Calu3 (cell line): ENCODE measurements around the gene COL16A1. TPM values are rescaled to one million over a fixed set of nuclear protein-coding genes. Genes with fewer than 3 reads are reported as not detected.

Source experiments
- BruUV-seq: library from RNA; stranded (reverse); fragments of 400-500 nt; replicated peaks from 2 replicates; lab custom pipeline; 2021; lab: Mats Ljungman, UMichigan
- CTCF ChIA-PET: fragments of 300-600 bp; sonication (Branson Sonifier 250); formaldehyde crosslinking; loops from one replicate; lab custom pipeline; 2022; ENCODE audit warnings: antibody characterized with exemption; lab: Charles Lee
- DNase-seq: peaks from one replicate; pipeline ENCODE4 v3.0.0; 2022
- H3K27ac Mint-ChIP-seq: one replicate; pipeline ENCODE4 v1.8.0; 2022; ENCODE audit warnings: mixed read lengths; ENCODE audit not compliant: unreplicated experiment
- H3K27me3 Mint-ChIP-seq: one replicate; pipeline ENCODE4 v1.8.0; 2022; ENCODE audit warnings: mixed read lengths; ENCODE audit not compliant: unreplicated experiment
- H3K36me3 Mint-ChIP-seq: one replicate; pipeline ENCODE4 v1.8.0; 2022; ENCODE audit warnings: mild to moderate bottlenecking, moderate library complexity, mixed read lengths; ENCODE audit not compliant: insufficient read depth, unreplicated experiment
- H3K4me1 Mint-ChIP-seq: one replicate; pipeline ENCODE4 v1.8.0; 2022; ENCODE audit warnings: mild to moderate bottlenecking, low read depth, mixed read lengths; ENCODE audit not compliant: unreplicated experiment
- H3K4me3 Mint-ChIP-seq: one replicate; pipeline ENCODE4 v1.8.0; 2022; ENCODE audit warnings: mild to moderate bottlenecking, low read depth, moderate library complexity, mixed read lengths; ENCODE audit not compliant: unreplicated experiment
- H3K9me3 Mint-ChIP-seq: one replicate; pipeline ENCODE4 v1.8.0; 2022; ENCODE audit warnings: low read depth, mixed read lengths; ENCODE audit not compliant: unreplicated experiment
- intact Hi-C: fragments of 100-400 bp; cut with micrococcal nuclease; formaldehyde crosslinking; loops from one replicate; pipeline ENCODE4 v1.10.0; 2022; ENCODE audit not compliant: unreplicated experiment
- total RNA-seq: library from RNA; stranded (reverse); gene quantifications from 2 replicates; pipeline ENCODE4 v1.2.3, GENCODE V29; 2022
- TF ChIP-seq, protein P1 (sequence below): fragments of 200-600 bp; IDR thresholded peaks from one replicate; pipeline ENCODE4 v1.8.0; 2022; ENCODE audit warnings: antibody characterized with exemption; ENCODE audit not compliant: unreplicated experiment

The COL16A1 gene
- total RNA-seq, 1 experiment from 2014 or later, result 3.8 TPM

- Mint-ChIP-seq H3K36me3 (no peaks in the 10 kb centered on the region), H3K27ac (no peak overlapping the region), H3K9me3 (no peaks in the 10 kb centered on the region), H3K4me3 (no peak overlapping the region), H3K4me1 (no peaks in the 10 kb centered on the region), H3K27me3 (peaks cover 70% of the 10 kb centered on the region)
- intact Hi-C loops, result no loop called here
- no TSS peak for BruUV-seq
- TF ChIP-seq, protein P1, sequence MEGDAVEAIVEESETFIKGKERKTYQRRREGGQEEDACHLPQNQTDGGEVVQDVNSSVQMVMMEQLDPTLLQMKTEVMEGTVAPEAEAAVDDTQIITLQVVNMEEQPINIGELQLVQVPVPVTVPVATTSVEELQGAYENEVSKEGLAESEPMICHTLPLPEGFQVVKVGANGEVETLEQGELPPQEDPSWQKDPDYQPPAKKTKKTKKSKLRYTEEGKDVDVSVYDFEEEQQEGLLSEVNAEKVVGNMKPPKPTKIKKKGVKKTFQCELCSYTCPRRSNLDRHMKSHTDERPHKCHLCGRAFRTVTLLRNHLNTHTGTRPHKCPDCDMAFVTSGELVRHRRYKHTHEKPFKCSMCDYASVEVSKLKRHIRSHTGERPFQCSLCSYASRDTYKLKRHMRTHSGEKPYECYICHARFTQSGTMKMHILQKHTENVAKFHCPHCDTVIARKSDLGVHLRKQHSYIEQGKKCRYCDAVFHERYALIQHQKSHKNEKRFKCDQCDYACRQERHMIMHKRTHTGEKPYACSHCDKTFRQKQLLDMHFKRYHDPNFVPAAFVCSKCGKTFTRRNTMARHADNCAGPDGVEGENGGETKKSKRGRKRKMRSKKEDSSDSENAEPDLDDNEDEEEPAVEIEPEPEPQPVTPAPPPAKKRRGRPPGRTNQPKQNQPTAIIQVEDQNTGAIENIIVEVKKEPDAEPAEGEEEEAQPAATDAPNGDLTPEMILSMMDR, result no peak
- CTCF ChIA-PET, result interaction anchor here (0.6 to 1.3 kb wide), 3 partner anchors 8 to 23 kb away, joined by 3 to 10 read pairs (median 4); no protein-coding TSS in a partner anchor
- DNase-seq, result no peak
Observed at GRCh38 chr1:31677949-31678348, 25.9 kb downstream of the COL16A1 start.

DNA sequence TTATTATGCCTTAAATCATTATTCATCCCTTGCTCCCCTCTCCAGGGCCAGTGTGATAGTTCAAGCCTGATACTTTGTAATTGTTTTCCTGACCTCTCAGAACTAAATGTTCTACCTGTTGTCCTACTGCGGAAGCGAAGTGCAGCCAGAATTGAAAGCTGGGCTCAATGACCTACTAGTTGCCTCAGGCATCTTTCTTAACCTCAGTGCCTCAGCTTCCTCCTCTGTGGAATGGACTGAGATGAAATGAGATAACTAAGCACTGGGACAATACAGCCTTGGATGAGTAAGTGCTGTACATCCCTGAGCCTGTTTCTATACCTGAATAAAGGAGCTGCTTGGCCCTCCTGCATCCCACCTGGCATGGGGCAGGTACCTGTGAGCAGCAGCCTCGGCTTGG, 26.4 kb downstream of the COL16A1 start:
- Mint-ChIP-seq H3K27ac (no peak overlapping the region), H3K4me1 (no peaks in the 10 kb centered on the region), H3K4me3 (no peak overlapping the region), H3K27me3 (peaks cover 71% of the 10 kb centered on the region), H3K9me3 (no peaks in the 10 kb centered on the region), H3K36me3 (no peaks in the 10 kb centered on the region)
- no TSS peak for BruUV-seq
- TF ChIP-seq, protein P1, result no peak
- CTCF ChIA-PET, result interaction anchor here (0.6 to 1.3 kb wide), 2 partner anchors 13 to 22 kb away, joined by 4 to 10 read pairs; no protein-coding TSS in a partner anchor
- intact Hi-C loops, result no loop called here
- no peak for DNase-seq

- peaks cover 2% of the 10 kb centered on the region for H3K4me1 Mint-ChIP-seq
- CTCF ChIA-PET, result interaction anchor here (0.7 kb wide), 1 partner anchor 102 kb away, joined by 3 read pairs; no protein-coding TSS in a partner anchor
- peaks cover 70% of the 10 kb centered on the region for H3K27me3 Mint-ChIP-seq
- no peaks in the 10 kb centered on the region for H3K36me3 Mint-ChIP-seq
- intact Hi-C loops, result no loop called here
- no TSS peak for BruUV-seq
- no peak for DNase-seq
- H3K27ac Mint-ChIP-seq, result no peak overlapping the region
- no peak overlapping the region for H3K4me3 Mint-ChIP-seq
- TF ChIP-seq, protein P1, result no peak
- H3K9me3 Mint-ChIP-seq, result no peaks in the 10 kb centered on the region
Observed at GRCh38 chr1:31675756-31676155, 28.1 kb downstream of the COL16A1 start.

GRCh38 chr1:31675161-31675560, 28.7 kb downstream of the COL16A1 start:
- no peak overlapping the region for H3K27ac Mint-ChIP-seq
- CTCF ChIA-PET, result interaction anchor here (0.7 kb wide), 1 partner anchor 102 kb away, joined by 3 read pairs; no protein-coding TSS in a partner anchor
- intact Hi-C loops, result no loop called here
- peaks cover 3% of the 10 kb centered on the region for H3K36me3 Mint-ChIP-seq
- H3K4me3 Mint-ChIP-seq, result no peak overlapping the region
- TF ChIP-seq, protein P1, result no peak
- no peak for DNase-seq
- BruUV-seq, result no TSS peak
- H3K27me3 Mint-ChIP-seq, result peaks cover 70% of the 10 kb centered on the region
- H3K9me3 Mint-ChIP-seq, result no peaks in the 10 kb centered on the region
- H3K4me1 Mint-ChIP-seq, result peaks cover 8% of the 10 kb centered on the region
